Activated T-helper 2 cell treated with anti-CD3 and anti-CD28 coated beads, Interferon-gamma antibody, Interleukin-2, Interleukin-4, amounts not matched to agents 10 μg/mL and 5 μg/mL and 100 μg/mL, durations not matched to agents 14 hours and 24 hours and 36 hours (primary cell): ENCODE data around the gene CHAC1. TPM values are rescaled to one million over a fixed set of nuclear protein-coding genes. Genes with fewer than 3 reads are reported as not detected.
A peak's percentile ranks its signal among the peaks of the same experiment; 100 is the strongest.

ENCODE experiments used
- DNase-seq: peaks from one replicate; pipeline ENCODE4 v3.0.0; 2021; ENCODE audit warnings: low spot score
- H3K27ac Mint-ChIP-seq: one replicate; pipeline ENCODE4 v1.8.0; 2021; ENCODE audit warnings: mixed read lengths
- H3K27me3 Mint-ChIP-seq: one replicate; pipeline ENCODE4 v1.8.0; 2021; ENCODE audit warnings: low read depth, mixed read lengths
- H3K36me3 Mint-ChIP-seq: one replicate; pipeline ENCODE4 v1.8.0; 2021; ENCODE audit warnings: low read depth, mixed read lengths
- H3K4me1 Mint-ChIP-seq: one replicate; pipeline ENCODE4 v1.8.0; 2021; ENCODE audit warnings: low read depth, mixed read lengths
- H3K4me3 Mint-ChIP-seq: one replicate; pipeline ENCODE4 v1.8.0; 2021; ENCODE audit warnings: low read depth, mild to moderate bottlenecking, moderate library complexity, mixed read lengths
- H3K9me3 Mint-ChIP-seq: one replicate; pipeline ENCODE4 v1.8.0; 2021; ENCODE audit warnings: mixed read lengths
- intact Hi-C: fragments of 100-400 bp; cut with micrococcal nuclease; formaldehyde crosslinking; loops from one replicate; pipeline ENCODE4 v1.15.1; 2023
- total RNA-seq: library from RNA; stranded (reverse); gene quantifications from 2 replicates; pipeline ENCODE4 v1.2.3, GENCODE V29; 2022

Gene CHAC1
- total RNA-seq, 1 donor from 2014 or later = 3.6 TPM

DNA sequence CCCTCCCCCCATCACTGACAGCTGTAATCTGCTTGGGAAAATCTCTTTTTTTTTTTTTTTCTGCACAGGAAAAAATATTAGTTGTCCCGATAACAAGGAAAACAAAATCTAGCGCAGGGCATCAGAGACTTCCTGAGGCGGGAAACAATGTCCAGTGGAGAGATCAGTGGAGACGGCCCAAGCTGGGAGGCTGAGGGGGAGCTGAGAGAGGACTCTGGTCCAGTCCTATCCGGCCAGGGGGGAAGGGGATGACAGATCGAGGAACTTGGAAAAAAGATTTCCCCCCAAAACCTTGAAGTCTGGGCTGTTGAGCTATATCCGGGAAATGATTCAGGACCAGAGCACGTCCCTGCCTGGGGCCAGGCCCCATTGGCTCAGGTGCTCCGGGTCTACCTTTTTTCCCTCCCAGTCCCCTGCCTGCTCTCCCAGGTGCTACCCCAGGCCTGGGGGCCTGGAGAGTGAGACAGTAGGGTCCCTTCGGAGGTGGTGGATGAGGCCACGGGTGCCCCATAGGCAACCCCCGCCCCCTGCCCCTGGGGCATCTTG is 38.1 kb upstream of the CHAC1 start:
- DNase-seq = no peak
- H3K4me1 Mint-ChIP-seq = no peaks in the 10 kb centered on the region
- H3K36me3 Mint-ChIP-seq = no peaks in the 10 kb centered on the region
- no peaks in the 10 kb centered on the region for H3K27me3 Mint-ChIP-seq
- no peak overlapping the region for H3K4me3 Mint-ChIP-seq
- intact Hi-C loops = no loop called here
- no peak overlapping the region for H3K27ac Mint-ChIP-seq
- H3K9me3 Mint-ChIP-seq = no peaks in the 10 kb centered on the region

DNA sequence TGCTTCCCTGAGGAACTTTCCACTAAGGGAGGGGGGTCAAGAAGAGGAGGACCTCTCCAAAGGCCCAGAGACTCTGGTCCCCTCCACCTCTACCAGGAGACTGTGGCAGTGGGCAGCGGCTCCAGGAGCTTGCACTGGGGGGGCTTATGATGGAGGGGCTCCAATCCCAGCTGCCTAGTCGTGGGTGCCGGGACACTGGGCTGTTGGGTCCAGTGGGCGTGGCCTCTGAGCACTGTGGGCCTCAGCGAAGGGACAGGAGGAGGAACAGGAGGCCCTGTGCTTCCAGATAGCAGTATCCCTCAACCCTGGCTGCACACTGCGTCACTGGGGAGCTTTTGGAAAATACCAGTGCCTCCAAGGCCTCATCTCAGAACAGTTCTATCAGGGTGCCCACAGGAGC is 37.6 kb upstream of the CHAC1 start:
- intact Hi-C loops = no loop called here
- H3K4me3 Mint-ChIP-seq = no peak overlapping the region
- no peaks in the 10 kb centered on the region for H3K27me3 Mint-ChIP-seq

DNA sequence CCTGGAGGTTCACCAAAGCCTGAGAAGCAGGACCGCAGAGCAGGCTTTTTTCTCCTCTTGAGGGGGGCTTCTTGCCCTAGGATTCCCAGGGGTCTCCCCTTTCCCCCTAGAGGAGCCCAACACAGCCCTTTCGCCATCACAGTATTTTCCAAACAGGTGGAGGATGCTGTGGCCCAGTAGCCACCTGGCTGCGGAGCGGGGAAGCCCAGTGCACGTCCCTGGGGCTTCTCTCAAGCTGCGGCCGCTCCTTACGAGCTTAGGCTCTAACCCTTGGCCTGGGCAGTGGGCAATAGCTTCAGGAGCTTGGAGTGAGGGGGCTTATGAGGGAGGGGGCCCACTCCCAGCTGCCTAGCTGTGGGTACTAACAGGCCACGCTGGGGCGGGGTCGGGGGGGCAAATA is 35.7 kb upstream of the CHAC1 start:
- Mint-ChIP-seq H3K36me3 (no peaks in the 10 kb centered on the region), H3K4me1 (no peaks in the 10 kb centered on the region), H3K27me3 (peaks cover under 1% of the 10 kb centered on the region), H3K27ac (no peak overlapping the region), H3K9me3 (no peaks in the 10 kb centered on the region), H3K4me3 (no peak overlapping the region)
- no peak for DNase-seq
- intact Hi-C loops = no loop called here

More for the DNA sequence above, 37.6 kb upstream of the CHAC1 start:
- Mint-ChIP-seq H3K36me3 (no peaks in the 10 kb centered on the region), H3K4me1 (no peaks in the 10 kb centered on the region), H3K27ac (no peak overlapping the region), H3K9me3 (no peaks in the 10 kb centered on the region)
- DNase-seq = no peak

DNA sequence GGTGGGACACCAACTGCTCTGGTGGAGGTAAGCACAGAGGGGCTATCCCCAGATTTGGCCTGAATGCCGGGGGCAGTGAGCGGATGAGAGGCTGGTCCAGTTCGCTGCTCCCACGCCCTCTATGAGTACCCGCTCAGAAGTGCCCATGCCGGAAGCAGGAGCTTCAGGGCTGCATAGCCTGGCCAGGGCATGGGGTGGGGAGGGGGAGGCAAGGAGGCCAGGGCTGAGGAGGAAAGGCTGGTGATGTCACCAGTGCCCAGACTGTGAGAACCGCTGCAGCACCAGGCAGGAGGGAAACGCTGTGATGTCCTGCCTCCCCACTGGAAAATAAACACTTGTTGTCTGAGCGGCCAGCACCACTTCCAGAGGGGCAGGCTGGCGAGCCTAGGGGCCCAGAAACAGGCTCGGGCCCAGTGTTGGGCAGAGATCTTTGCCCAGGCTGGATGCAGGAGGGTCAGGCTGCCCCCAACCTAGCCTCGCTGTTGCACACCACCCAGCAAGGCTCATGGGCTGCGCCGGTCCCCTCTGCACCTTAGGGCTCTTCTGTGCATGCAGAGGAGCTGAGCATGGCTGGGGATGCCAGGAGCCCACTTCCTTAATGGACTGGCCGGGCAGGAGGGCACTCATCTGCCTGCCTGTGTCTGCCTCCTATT is 35.0 kb upstream of the CHAC1 start:
- H3K36me3 Mint-ChIP-seq = no peaks in the 10 kb centered on the region
- peaks cover 5% of the 10 kb centered on the region for H3K27me3 Mint-ChIP-seq
- DNase-seq = no peak
- no peaks in the 10 kb centered on the region for H3K4me1 Mint-ChIP-seq
- intact Hi-C loops = no loop called here
- H3K27ac Mint-ChIP-seq = no peak overlapping the region
- H3K9me3 Mint-ChIP-seq = no peaks in the 10 kb centered on the region
- no peak overlapping the region for H3K4me3 Mint-ChIP-seq

DNA sequence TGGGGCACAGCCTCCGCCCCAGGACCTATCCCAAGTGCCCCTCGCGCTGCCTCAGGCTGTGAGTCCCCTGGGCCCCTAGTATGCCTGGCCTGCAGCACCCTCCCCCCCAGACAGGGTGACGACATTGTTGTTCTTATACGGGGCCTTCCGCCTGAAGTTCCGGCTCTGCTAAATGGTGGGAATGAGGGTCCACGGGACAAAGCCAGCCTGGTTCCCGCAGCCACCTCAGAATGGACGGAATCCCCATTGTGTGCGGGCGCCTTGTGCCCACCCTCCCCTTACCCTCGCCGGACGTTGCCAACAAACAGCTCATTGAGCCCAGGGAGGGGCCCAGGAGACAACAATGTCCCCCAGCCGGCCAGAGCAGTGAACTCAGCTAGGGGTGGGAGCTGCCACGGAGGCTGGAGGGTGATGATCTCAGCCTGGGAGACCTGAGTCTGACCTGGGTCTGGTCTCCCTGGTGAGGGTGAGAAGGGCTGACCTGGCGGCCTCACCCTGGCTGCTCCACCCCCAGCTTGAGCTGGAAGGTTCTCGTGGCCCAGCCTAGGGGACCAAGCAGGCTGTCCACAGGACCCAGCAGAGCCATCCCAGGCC is 34.4 kb upstream of the CHAC1 start:
- no peak for DNase-seq
- Mint-ChIP-seq H3K4me1 (no peaks in the 10 kb centered on the region), H3K27me3 (peaks cover 8% of the 10 kb centered on the region), H3K27ac (no peak overlapping the region), H3K36me3 (no peaks in the 10 kb centered on the region), H3K4me3 (no peak overlapping the region), H3K9me3 (no peaks in the 10 kb centered on the region)
- intact Hi-C loops = no loop called here

DNA sequence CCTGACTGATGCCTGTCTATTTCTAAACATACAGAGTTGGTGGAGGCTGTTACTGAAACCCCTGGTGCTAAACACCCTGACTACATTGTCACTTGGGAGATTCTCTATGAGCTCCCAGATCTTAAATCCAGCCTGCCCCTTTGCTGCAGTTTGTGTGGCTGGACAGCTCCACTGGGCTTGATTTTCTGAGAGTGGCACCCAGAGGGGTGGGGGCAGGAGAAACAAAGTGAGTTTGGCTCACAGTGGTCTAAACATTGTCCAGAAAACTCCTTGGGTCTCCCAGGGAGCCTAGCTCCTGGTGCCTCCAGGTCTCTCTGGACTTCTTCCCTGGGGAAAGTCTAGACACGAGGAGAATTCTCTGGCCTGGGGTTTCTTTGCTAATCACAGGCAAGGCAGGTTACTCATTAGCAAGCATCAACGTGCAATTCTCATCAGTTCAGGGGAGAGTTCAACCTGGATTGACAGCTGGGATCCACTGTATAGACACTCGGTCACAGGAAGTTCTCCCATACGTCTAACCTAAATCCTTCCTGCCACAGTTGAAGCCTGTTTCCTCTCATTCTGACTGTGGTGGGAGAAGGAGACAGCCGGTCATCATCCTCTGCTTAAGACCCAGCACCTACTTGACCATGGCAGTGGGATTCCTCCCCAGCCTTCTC is 31.2 kb upstream of the CHAC1 start:
- H3K36me3 Mint-ChIP-seq = no peaks in the 10 kb centered on the region
- no peak for DNase-seq
- no peaks in the 10 kb centered on the region for H3K9me3 Mint-ChIP-seq
- intact Hi-C loops = no loop called here
- H3K4me3 Mint-ChIP-seq = no peak overlapping the region
- H3K27me3 Mint-ChIP-seq = peaks cover 31% of the 10 kb centered on the region
- no peak overlapping the region for H3K27ac Mint-ChIP-seq
- peaks cover 8% of the 10 kb centered on the region for H3K4me1 Mint-ChIP-seq

DNA sequence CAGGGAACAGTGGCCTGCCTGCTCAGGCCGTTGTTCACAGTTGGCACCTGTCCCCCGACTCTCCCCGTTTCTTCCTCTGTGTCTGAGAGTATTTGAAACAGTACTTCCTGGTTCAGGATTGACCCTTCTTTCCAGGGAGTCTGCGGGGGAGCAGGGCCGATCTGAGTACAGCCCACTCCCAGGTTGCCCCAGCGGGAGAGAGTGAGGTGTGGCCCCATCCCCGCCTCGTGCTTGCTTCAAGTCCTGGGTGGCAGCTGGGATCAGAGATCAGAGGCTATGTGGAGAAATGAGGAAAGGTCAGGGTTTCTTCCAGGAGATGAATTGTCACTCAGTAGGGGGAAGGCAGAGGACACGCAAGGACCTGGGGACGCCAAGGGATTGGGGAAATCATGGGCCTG is 30.7 kb upstream of the CHAC1 start:
- no peak for DNase-seq
- intact Hi-C loops = no loop called here
- no peak overlapping the region for H3K27ac Mint-ChIP-seq
- H3K36me3 Mint-ChIP-seq = no peaks in the 10 kb centered on the region
- H3K4me3 Mint-ChIP-seq = no peak overlapping the region
- no peaks in the 10 kb centered on the region for H3K9me3 Mint-ChIP-seq
- peaks cover 34% of the 10 kb centered on the region for H3K27me3 Mint-ChIP-seq
- peaks cover 10% of the 10 kb centered on the region for H3K4me1 Mint-ChIP-seq

DNA sequence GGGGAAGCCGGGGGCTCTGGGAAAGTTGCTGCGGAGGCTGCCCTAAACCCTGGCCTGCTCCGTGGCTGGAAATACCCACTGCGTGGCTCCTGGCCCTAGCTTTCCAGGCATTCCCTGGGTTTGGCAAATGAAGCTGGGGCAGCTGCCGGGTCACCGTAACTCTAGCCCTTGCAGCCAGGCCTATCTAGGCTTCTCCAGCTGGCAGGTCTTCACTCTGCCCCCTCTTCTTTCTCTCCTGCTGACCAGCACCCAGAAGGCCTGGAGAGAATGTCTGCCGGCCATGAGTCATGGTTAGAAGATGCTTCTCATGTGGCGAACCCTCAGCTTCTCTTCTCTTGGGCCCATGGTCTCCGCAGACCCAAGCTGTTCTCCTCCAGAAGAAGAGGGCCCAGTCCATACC is 29.7 kb upstream of the CHAC1 start:
- Mint-ChIP-seq H3K9me3 (no peaks in the 10 kb centered on the region), H3K4me1 (peaks cover 11% of the 10 kb centered on the region), H3K36me3 (no peaks in the 10 kb centered on the region), H3K27ac (no peak overlapping the region), H3K4me3 (no peak overlapping the region), H3K27me3 (peaks cover 37% of the 10 kb centered on the region)
- intact Hi-C loops = no loop called here
- no peak for DNase-seq

DNA sequence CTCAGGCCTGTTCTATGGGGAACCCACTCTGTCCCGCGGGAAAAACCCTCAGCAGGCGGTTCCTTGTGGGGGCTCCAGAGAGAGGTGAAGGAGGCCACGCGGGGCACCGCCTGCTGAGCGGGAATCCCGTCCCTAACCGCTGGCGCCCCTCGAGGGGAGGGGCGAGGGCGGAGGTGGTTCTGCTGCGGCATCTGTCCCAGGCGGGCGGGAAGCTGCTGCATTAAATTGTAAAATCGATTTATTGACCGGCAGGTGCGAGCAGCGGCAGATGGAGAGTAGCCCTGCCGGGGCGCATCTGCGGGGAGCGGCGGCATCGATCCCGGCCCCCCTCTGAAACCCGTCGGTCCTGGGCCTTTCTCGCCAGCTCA is 27.8 kb upstream of the CHAC1 start:
- Mint-ChIP-seq H3K9me3 (no peaks in the 10 kb centered on the region), H3K36me3 (no peaks in the 10 kb centered on the region), H3K4me1 (peaks cover 24% of the 10 kb centered on the region), H3K27me3 (peaks cover 53% of the 10 kb centered on the region), H3K27ac (no peak overlapping the region), H3K4me3 (no peak overlapping the region)
- no peak for DNase-seq
- intact Hi-C loops = no loop called here

DNA sequence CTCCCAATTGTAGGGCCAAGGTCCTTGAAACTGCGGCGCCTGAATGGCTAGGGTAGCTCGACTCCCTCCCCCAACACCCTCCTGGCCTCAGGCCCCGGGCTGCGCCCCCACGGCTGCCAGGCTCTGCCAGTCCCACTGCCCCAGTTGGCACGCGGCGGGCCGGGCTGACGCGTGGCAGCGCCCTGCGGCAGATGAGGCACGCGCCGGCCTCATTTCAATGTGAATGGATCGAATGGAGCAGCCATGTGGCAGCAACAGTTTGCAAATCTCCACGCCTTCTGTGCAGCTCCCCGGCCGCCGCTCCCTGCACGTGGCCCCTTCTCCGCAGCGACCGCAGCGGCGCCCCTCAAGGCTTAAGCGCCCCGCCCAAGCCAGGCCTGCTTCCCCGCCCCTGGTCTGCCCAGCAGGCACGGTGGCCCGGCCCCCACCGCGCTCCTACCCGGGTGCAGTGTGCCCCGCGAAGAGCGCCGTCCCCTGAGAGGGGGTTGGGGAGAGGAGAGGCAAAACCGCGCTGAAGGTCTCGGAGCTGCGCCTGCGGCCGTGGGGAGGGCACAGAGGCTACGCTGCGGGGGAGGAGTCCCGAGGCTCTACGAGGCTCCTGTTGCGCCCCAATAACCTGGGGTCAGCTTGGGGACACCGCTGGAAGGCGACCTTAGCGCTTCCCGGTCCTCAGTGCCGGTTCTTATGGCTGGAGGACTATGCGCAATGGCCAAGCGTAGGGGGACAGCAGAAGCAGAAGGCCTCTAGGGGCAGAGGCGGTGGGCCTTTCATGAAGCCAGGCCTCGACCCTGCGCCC is 27.2 kb upstream of the CHAC1 start:
- Mint-ChIP-seq H3K9me3 (no peaks in the 10 kb centered on the region), H3K4me1 (peaks cover 30% of the 10 kb centered on the region), H3K4me3 (peak overlapping the region; percentile 8), H3K27ac (no peak overlapping the region), H3K36me3 (no peaks in the 10 kb centered on the region), H3K27me3 (peaks cover 58% of the 10 kb centered on the region)
- intact Hi-C loops = no loop called here
- DNase-seq = no peak

DNA sequence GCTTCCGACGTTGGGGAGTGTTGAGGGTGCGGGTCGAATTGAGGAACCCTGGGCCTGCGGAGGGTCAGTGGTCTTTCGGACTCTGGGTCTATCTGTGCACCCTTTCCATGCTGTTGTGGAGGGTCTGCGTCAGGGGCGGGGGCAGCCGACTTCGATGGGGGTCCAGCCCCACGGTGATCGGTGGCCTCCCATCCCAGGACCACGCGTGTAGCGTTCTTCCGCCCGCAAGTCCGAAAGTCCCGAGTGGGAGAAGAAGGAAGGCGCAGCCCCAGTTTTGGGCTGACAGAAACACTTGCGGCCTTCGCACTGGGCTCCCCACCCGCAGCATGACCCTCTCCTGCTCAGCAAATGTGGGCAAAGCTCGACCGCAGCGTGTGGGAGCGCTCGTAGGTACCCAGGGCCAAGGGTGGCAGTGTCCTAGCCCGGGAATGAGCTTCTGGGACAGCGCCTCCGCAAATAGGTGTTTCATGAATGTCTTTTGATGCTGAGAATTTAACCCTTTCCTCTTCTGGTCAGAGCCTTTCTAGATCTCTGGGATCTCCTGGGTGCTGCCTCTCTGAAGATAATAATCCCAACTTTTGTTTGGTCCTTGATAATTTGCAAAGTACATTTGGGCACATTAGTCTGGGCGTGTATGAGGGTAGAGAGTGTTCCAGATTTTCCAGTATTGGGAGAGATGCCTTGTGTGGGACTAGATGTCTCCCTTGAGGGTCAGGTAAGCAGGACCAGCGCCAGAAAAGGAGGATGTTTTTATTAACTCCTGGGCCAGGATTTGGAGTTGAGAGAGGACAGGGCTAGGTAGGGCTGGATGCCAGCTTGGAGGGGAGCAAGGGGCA is 26.4 kb upstream of the CHAC1 start:
- no peak overlapping the region for H3K27ac Mint-ChIP-seq
- H3K27me3 Mint-ChIP-seq = peaks cover 67% of the 10 kb centered on the region
- H3K36me3 Mint-ChIP-seq = no peaks in the 10 kb centered on the region
- no peaks in the 10 kb centered on the region for H3K9me3 Mint-ChIP-seq
- peaks cover 33% of the 10 kb centered on the region for H3K4me1 Mint-ChIP-seq
- intact Hi-C loops = no loop called here
- no peak for DNase-seq
- peak overlapping the region; percentile 50 for H3K4me3 Mint-ChIP-seq

DNA sequence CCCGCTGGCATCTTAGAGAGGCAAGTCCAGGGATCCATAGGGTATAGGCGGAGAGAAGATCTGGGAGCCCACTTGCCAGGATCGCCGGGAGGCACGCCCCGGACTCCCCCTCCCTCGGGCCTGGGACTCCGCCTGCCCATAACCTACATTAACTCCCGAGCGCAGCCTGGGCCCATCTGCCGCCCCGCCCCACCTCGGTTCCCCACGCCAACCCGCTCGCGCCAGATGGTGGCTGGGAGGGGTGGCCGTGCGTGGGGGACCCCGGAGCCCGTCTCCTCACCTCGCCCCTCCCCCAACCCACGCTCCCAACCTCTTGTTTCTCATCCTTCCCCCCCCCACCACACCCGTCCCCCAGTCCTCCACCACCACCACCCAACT is 25.8 kb upstream of the CHAC1 start:
- Mint-ChIP-seq H3K27ac (no peak overlapping the region), H3K4me3 (peak overlapping the region; percentile 50), H3K4me1 (peaks cover 36% of the 10 kb centered on the region), H3K36me3 (no peaks in the 10 kb centered on the region), H3K9me3 (no peaks in the 10 kb centered on the region), H3K27me3 (peaks cover 73% of the 10 kb centered on the region)
- intact Hi-C loops = no loop called here
- DNase-seq = no peak
